Esophagus squamous epithelium (tissue), 4 donors: Measurements from ENCODE around the gene CAMK2G.

Experiments
- CTCF ChIP-seq, 6 experiments: fragments of 450-650 bp in 4 of 6; fragments of 200-600 bp in 2 of 6; sonication (generic) in 2 of 6; IDR thresholded peaks; one replicate each; pipeline ENCODE4 v1.5.1; 2016 to 2019; ENCODE audit warnings: antibody characterized with exemption in 6 of 6, mild to moderate bottlenecking in 4 of 6, moderate library complexity in 4 of 6
- POLR2A ChIP-seq, 4 donors: fragments of 450-650 bp; IDR thresholded peaks; one replicate each; pipeline ENCODE4 v1.6.1; 2017; ENCODE audit warnings: antibody characterized with exemption in 4 of 4, mild to moderate bottlenecking in 4 of 4, moderate library complexity in 3 of 4

- TF ChIP-seq CTCF (IDR thresholded peaks at IDR 0.05) = no peak
- TF ChIP-seq POLR2A (IDR thresholded peaks at IDR 0.05) = no peak
Observed at GRCh38 chr10:73909540-73910115, 35.3 kb upstream of the CAMK2G start.
